A172 (cell line): Measurements from ENCODE around the gene FBLIM1. TPM values are rescaled to one million over a fixed set of nuclear protein-coding genes. Genes with fewer than 3 reads are reported as not detected.

Source experiments
- DNase-seq: peaks from one replicate; pipeline ENCODE4 v3.0.0-alpha.2; 2015; ENCODE audit warnings: low spot score
- total RNA-seq: library from RNA; depleted of rRNA; stranded (reverse); fragments of >200 nt; shearing (Covaris generic); gene quantifications from 2 replicates; pipeline ENCODE4 v1.2.3, GENCODE V29; 2014

Gene FBLIM1
- total RNA-seq, 1 experiment from 2014 or later: 70.8 TPM

GRCh38 chr1:15748264-15748663 is 10.3 kb upstream of the FBLIM1 start:
- no peak for DNase-seq

GRCh38 chr1:15748690-15749398 is 9.8 kb upstream of the FBLIM1 start:
- DNase-seq: no peak

- peak; percentile 29 for DNase-seq
Observed at GRCh38 chr1:15749399-15750291, 8.9 kb upstream of the FBLIM1 start.

- no peak for DNase-seq
Observed at GRCh38 chr1:15750924-15751323, 7.7 kb upstream of the FBLIM1 start.

- no peak for DNase-seq
Observed at GRCh38 chr1:15751717-15752116, 6.9 kb upstream of the FBLIM1 start.

- no peak for DNase-seq
Observed at GRCh38 chr1:15753776-15754175, 4.8 kb upstream of the FBLIM1 start.

- DNase-seq: no peak
Observed at GRCh38 chr1:15755021-15755645, 3.5 kb upstream of the FBLIM1 start.

GRCh38 chr1:15755646-15756040 is 3.0 kb upstream of the FBLIM1 start:
- no peak for DNase-seq

- DNase-seq: no peak
Observed at GRCh38 chr1:15756143-15757015, 2.2 kb upstream of the FBLIM1 start.

GRCh38 chr1:15757016-15757543 is 1.5 kb upstream of the FBLIM1 start:
- DNase-seq: no peak

GRCh38 chr1:15757575-15758342 is 836 bp upstream of the FBLIM1 start:
- DNase-seq: no peak

- no peak for DNase-seq
Observed at GRCh38 chr1:15758953-15759661, 512 bp downstream of the FBLIM1 start.

GRCh38 chr1:15760520-15761211 is 2.1 kb downstream of the FBLIM1 start:
- DNase-seq: peak; percentile 82

- DNase-seq: no peak
Observed at GRCh38 chr1:15761366-15762128, 3.0 kb downstream of the FBLIM1 start.

GRCh38 chr1:15762546-15762945 is 4.0 kb downstream of the FBLIM1 start:
- DNase-seq: no peak

- no peak for DNase-seq
Observed at GRCh38 chr1:15764269-15764764, 5.7 kb downstream of the FBLIM1 start.

GRCh38 chr1:15764890-15765289 is 6.3 kb downstream of the FBLIM1 start:
- DNase-seq: no peak

GRCh38 chr1:15765495-15766194 is 7.0 kb downstream of the FBLIM1 start:
- DNase-seq: peak; percentile 44
